HG03097 (cell line): ENCODE data around the gene SMARCB1.

Source experiments
- ATAC-seq: cut with Tn5 transposase; IDR thresholded peaks from one replicate; pipeline ENCODE4 v1.9.1; 2021; ENCODE audit not compliant: unreplicated experiment, low FRiP score

The SMARCB1 gene

GRCh38 chr22:23760056-23760455, 26.7 kb upstream of the SMARCB1 start:
- ATAC-seq, result no peak

- ATAC-seq, result no peak
These were observed 23.8 kb upstream of the SMARCB1 start, which contains the start of gene C22orf15 for GRCh38 chr22:23762842-23763578. TSS of gene C22orf15 (plus strand) at chr22:23762990. CDS start at chr22:23763307, 317 bp downstream.

DNA sequence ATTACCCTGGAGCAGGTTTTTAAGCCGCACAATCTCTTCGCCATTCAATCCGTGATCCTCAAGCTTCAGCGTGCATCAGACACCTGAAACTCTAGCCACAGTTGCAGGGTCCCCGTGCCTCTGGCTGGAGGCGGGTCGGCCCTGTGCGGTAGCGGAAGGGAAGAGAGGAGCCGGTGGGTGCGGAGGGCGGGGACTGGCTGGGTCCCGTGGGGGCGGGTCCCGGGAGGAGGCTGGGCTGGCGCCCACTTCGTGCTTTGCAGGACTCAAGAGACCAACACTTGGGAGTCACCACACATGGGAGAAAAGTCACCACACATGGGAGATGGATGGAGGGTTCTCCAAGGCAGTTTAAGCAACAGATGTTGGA, 23.2 kb upstream of the SMARCB1 start:
- no peak for ATAC-seq

- no peak for ATAC-seq
These were observed 22.8 kb upstream of the SMARCB1 start for GRCh38 chr22:23763954-23764353.

DNA sequence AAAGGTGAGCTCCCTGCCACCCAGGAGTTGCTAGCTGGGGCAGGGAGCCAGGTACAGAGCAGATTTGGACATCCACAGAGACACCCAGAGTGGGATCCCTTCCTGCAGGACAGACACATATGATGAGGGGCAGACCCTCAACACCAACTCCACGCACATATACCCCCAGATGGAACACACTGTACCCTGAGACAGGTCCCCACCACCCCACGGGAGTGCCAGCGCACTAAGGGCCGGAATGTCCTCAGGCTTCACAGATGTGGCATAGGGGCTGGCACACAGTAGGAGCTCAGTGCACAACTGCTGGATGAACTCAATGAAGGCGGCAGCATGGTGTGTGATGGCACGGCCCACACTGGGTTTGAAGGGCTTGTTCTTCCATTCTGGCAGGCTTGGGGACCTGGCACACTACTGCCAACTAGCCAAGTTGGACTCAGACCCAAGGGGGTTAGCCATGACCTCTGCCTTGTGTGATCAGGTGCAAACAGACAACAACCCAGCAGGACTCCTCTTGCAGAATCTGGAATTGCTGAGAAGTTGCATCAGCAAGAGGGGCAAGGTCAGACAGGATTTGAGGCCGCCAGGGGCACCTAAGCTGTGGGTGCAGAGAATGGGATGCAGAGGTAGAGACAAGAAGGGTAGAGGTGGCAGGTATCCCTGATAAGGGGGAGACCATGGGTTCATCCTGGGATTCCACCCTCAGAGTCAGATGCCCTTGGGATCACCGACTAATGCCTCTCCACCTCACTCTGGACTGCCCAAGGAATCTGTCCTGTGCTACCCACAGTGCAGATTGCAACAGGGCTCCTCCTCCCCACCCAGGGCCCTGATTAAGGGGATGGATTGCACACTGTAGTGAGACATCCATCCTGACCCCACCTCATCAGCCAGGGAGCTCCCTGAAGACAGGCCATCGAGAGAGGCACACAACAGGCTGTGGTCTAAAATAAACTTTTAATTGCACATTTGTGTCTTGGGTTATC, 21.6 kb upstream of the SMARCB1 start:
- no peak for ATAC-seq

DNA sequence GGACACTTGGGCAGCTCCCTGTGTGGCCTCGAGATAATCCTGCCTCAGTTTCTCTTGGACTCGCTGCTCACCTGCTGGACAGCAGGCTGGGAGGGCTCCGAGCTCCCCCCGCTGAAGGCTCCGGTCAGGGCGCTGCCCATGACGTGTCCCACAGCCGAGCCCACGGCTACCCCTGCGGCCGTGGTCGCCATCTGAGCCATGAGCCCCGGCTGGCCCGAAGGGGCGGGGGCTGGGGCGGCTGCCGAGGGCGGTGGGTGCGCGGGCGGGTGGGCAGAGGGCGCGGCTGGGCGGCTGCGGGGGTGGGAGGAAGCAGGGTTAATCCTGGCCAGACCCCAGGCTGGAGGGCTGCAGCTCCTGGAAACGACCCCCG, 19.5 kb upstream of the SMARCB1 start:
- no peak for ATAC-seq

GRCh38 chr22:23767673-23768548, 18.9 kb upstream of the SMARCB1 start, which contains the start of gene CHCHD10:
TSS of gene CHCHD10 (minus strand) at chr22:23767972. CDS start at chr22:23767874, 98 bp downstream.
- no peak for ATAC-seq

DNA sequence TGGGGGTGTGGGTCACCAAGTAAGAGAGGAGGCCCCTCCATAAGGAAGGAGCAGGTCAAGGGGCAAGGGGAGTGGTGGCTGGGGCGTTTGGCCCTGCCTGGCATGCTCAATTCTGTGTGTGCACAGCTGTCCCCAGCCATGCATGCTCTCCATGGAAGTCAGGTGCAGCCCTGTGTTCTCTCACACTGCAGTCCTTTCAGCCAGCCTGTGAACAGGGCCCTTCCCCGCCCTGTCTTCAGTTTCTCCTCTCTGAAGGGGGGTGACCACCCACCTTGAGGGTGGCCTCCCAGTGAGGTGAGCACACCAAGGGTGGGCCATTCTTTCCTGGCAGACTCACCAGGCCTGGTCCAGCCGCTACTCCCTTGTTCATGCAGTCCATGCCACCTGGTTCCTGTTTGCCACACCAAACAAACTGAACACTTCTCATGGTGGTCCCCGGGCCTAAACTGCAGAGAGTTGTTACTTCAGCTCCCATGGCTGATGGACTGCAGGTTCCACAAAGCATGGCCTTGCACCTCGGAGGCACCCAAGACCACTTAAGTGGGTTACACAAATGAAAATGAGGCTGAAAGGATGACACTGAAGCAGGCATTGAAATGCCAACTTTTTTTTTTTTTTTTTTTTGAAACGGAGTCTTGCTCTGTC, 17.3 kb upstream of the SMARCB1 start:
- no peak for ATAC-seq

DNA sequence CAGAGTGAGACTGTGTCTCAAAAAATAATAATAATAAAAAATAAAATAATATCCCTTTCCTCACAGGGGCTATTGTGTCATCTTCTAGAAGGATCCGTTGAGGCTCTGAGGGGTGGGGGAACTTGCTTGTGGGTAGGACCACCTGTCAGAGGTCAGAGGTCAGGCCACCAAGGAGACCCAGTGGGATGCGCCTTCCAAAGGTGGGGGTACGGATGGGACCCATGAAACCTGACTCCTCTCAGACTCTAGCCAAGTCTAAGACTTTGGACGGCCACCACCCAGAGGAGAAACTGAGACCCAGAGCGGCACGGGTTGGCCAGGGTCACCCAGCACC, 14.5 kb upstream of the SMARCB1 start:
- no peak for ATAC-seq

GRCh38 chr22:23772649-23773473, 13.9 kb upstream of the SMARCB1 start, which contains the start of gene MMP11:
TSS of gene MMP11 (plus strand) at chr22:23772849. CDS start at chr22:23772871, 22 bp downstream.
- ATAC-seq, result no peak

- no peak for ATAC-seq
These were observed 13.2 kb upstream of the SMARCB1 start for GRCh38 chr22:23773483-23774113.

DNA sequence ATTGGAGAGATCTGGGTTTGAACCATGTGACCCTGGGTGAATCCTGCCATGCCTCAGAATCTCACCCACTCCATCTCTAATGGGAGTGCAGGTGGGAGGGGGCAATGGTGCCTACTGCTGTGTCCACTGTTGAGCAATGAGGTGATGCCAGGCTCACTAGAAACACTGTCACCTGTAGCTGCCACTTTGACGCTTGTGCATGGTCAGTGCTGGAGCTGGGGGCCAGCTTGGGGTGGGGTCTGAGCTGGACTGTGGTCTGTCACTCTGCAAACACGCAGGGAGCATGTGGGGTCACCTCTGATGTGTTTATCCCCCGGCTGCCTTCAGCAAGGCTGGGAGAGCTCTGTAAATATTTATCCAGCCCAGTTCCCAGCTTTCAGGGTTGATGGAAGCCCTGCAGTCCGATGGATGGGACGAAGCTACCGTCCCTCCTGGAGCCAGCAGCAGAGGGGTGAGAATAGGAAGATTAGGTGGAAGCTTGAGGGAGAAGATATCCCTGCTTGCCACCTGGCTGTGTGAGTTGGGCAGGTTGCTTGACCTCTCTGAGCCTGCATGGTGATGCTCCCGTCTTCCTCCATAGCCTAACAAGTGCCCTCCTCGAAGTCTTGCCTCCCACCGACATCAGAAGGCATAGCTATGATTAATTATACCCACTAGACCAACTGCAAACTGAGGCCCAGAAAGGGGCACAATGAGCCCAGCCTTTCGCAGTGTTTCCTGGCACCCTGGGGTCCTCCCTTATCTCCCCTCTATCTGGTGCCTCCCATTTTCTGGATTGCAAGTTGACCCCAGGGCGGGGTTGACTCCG, 12.4 kb upstream of the SMARCB1 start:
- no peak for ATAC-seq

GRCh38 chr22:23774922-23775436, 11.8 kb upstream of the SMARCB1 start:
- no peak for ATAC-seq

DNA sequence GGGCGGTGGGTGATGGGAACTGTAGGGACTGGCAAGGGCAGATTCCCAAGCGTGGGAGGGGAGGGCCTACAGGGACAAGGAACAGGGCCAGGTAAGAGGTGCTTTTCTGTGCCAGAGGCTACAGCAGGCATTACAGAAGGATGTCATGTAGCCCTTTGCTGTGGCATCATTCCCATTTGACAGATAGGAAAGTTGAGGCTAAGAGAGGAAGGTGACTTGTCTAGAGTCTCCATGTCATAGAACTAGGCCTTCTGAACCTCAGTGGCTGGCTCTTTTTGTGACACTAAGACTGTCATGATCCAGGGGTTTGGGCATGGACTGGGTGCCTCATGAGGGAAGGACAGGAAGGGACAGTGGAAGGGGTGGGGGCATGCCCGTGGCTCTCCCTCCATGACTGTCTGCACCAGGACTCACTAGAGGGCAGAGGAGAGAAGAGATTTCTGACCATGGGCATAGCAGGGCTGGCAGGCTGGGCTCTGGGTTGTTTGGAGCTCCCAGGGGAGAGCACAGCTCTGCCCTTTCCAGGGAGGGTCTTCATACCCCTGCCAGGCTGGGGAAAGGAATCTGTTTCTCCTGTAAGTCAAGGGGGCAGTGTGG, 10.9 kb upstream of the SMARCB1 start:
- no peak for ATAC-seq

DNA sequence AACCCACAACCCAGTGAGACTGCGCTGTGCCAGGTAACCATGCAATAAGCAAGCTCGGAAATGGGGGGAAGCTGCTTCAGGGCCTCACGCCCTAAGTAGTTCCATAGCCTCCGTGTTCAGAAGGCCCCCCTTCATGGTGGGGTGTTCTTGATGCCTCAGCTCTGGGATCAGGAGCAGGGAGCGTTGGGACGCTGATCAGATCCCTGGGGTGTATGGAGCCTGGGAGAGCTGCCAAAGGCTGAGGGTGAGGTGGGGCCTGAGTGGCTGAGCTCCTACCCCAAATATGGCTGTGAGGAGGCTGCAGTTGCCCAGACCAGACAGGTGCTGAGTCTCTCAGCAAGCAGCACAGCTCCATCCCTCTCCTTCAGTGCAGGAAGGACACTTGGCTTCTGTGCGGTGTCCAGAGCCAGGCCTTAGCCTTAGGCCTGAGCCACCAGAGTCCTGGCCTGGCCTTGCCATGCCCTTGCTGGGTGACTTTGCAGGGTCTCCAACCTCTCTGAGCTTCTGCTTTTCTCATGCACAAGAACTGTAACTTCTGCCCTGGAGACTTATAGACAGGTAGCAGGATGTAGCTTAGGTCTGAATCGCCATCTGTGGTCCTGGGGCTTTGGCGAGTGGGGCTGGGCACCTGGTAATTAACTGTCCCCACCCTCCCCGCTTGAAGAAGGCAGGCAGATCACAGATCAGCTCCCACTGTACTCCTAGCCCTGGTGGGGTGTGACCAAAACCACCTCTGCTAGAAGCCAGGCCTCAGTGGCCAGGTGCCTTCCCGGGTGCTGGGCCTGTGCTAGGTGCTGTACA, 8.8 kb upstream of the SMARCB1 start:
- ATAC-seq, result no peak

GRCh38 chr22:23778577-23778900, 8.2 kb upstream of the SMARCB1 start:
- ATAC-seq, result no peak

DNA sequence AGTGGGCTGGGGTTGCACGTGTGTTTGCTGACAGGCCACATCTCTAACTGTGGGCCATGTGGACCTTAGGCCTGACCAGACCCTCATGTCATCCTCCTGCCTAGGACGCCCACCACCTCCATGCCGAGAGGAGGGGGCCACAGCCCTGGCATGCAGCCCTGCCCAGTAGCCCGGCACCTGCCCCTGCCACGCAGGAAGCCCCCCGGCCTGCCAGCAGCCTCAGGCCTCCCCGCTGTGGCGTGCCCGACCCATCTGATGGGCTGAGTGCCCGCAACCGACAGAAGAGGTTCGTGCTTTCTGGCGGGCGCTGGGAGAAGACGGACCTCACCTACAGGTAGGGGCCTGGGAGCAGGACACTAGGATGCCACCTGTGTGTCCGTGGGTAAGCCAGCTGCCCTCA, 7.7 kb upstream of the SMARCB1 start:
- ATAC-seq, result no peak
